Measurements from ENCODE around the gene PRDM10. TPM values are rescaled to one million over a fixed set of nuclear protein-coding genes. Genes with fewer than 3 reads are reported as not detected.

The PRDM10 gene
- total RNA-seq, 4 donors from 2014 or later, result 5.1 to 8.6 (median 7.6) TPM

- no peak for DNase-seq (ENCODE audit: extremely low spot score)
- H3K36me3 ChIP-seq, result peaks cover 9 to 39% (median 34%) of the 10 kb centered on the region in 4 donors
- H3K27me3 ChIP-seq, result no peaks in the 10 kb centered on the region
- no peaks in the 10 kb centered on the region for H3K9me3 ChIP-seq
- 100% methylated on average over 1 of the region's 1 CpG for WGBS
- TF ChIP-seq, protein P1, sequence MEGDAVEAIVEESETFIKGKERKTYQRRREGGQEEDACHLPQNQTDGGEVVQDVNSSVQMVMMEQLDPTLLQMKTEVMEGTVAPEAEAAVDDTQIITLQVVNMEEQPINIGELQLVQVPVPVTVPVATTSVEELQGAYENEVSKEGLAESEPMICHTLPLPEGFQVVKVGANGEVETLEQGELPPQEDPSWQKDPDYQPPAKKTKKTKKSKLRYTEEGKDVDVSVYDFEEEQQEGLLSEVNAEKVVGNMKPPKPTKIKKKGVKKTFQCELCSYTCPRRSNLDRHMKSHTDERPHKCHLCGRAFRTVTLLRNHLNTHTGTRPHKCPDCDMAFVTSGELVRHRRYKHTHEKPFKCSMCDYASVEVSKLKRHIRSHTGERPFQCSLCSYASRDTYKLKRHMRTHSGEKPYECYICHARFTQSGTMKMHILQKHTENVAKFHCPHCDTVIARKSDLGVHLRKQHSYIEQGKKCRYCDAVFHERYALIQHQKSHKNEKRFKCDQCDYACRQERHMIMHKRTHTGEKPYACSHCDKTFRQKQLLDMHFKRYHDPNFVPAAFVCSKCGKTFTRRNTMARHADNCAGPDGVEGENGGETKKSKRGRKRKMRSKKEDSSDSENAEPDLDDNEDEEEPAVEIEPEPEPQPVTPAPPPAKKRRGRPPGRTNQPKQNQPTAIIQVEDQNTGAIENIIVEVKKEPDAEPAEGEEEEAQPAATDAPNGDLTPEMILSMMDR (IDR thresholded peaks at IDR 0.05), result no peak
- no peak for TF ChIP-seq EP300 (IDR thresholded peaks at IDR 0.05)
- TF ChIP-seq POLR2A (IDR thresholded peaks at IDR 0.05; ENCODE audit: low read depth), result no peak
- no peak for TF ChIP-seq POLR2AphosphoS5 (IDR thresholded peaks at IDR 0.05)
- H3K27ac ChIP-seq (replicated peaks in 1 of 4), result no peak overlapping the region
- intact Hi-C loops (cut with DNase I), result no loop called here
- H3K4me1 ChIP-seq, result peaks cover 0 to 5% (median 0%) of the 10 kb centered on the region in 4 donors
- H3K4me3 ChIP-seq, result no peak overlapping the region
Observed at GRCh38 chr11:129933262-129933661, 69.4 kb downstream of the PRDM10 start.

- intact Hi-C loops (cut with DNase I), result no loop called here
- Histone ChIP-seq H3K36me3 (peaks cover 9 to 39% (median 34%) of the 10 kb centered on the region in 4 donors), H3K9me3 (no peaks in the 10 kb centered on the region), H3K4me3 (no peak overlapping the region), H3K4me1 (peaks cover 0 to 5% (median 0%) of the 10 kb centered on the region in 4 donors), H3K27ac (replicated peaks in 1 of 4) (no peak overlapping the region), H3K27me3 (no peaks in the 10 kb centered on the region)
- 84% methylated on average over 7 of the region's 7 CpGs for WGBS
- no peak for DNase-seq (ENCODE audit: extremely low spot score)
- TF ChIP-seq, protein P1 (IDR thresholded peaks at IDR 0.05), result no peak
- no peak for TF ChIP-seq POLR2A (IDR thresholded peaks at IDR 0.05; ENCODE audit: low read depth)
- no peak for TF ChIP-seq POLR2AphosphoS5 (IDR thresholded peaks at IDR 0.05)
- no peak for TF ChIP-seq EP300 (IDR thresholded peaks at IDR 0.05)
Observed at GRCh38 chr11:129932381-129933067, 70.1 kb downstream of the PRDM10 start.

DNA sequence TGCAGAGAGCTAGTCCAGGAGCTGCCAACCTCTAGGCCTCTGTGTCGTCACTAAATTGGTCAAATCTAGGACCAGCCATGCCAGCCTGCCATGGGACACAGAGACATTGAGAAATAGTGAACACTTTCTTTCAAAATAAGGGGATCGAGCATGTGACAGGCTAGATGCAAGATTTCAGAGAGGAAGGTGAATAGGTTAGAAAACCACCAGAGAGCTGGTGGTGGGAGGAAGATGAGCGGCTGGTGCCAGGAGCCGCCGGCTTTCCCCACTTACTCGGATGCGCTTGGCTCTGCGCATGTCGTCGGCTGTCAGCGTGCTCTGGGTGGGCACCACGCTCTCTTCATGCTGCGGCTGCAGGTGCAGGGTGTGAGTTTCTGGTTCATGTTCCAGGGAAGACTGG, 71.9 kb downstream of the PRDM10 start:
- DNase-seq (ENCODE audit: extremely low spot score), result no peak
- Histone ChIP-seq H3K27ac (replicated peaks in 1 of 4) (no peak overlapping the region), H3K9me3 (no peaks in the 10 kb centered on the region), H3K27me3 (no peaks in the 10 kb centered on the region), H3K4me1 (peaks cover 0 to 5% (median 0%) of the 10 kb centered on the region in 4 donors), H3K36me3 (peaks cover 9 to 35% (median 31%) of the 10 kb centered on the region in 4 donors), H3K4me3 (no peak overlapping the region)
- intact Hi-C loops (cut with DNase I), result no loop called here
- WGBS, result 80% methylated on average over 11 of the region's 13 CpGs
- TF ChIP-seq, protein P1 (IDR thresholded peaks at IDR 0.05), result no peak
- TF ChIP-seq EP300 (IDR thresholded peaks at IDR 0.05), result no peak
- TF ChIP-seq POLR2A (IDR thresholded peaks at IDR 0.05; ENCODE audit: low read depth), result no peak
- TF ChIP-seq POLR2AphosphoS5 (IDR thresholded peaks at IDR 0.05), result no peak

GRCh38 chr11:129930296-129930695, 72.3 kb downstream of the PRDM10 start:
- intact Hi-C loops (cut with DNase I), result no loop called here
- WGBS, result 87% methylated on average over 6 of the region's 6 CpGs
- no peak for TF ChIP-seq POLR2AphosphoS5 (IDR thresholded peaks at IDR 0.05)
- TF ChIP-seq, protein P1 (IDR thresholded peaks at IDR 0.05), result no peak
- no peak for TF ChIP-seq EP300 (IDR thresholded peaks at IDR 0.05)
- no peak for TF ChIP-seq POLR2A (IDR thresholded peaks at IDR 0.05; ENCODE audit: low read depth)
- Histone ChIP-seq H3K27me3 (no peaks in the 10 kb centered on the region), H3K4me3 (no peak overlapping the region), H3K9me3 (no peaks in the 10 kb centered on the region), H3K27ac (replicated peaks in 1 of 4) (no peak overlapping the region), H3K4me1 (peaks cover 0 to 5% (median 0%) of the 10 kb centered on the region in 4 donors), H3K36me3 (peaks cover 9 to 35% (median 31%) of the 10 kb centered on the region in 4 donors)
- DNase-seq (ENCODE audit: extremely low spot score), result no peak
